Suppressor macrophage treated with lipopolysaccharide for 1 hour (primary cell): ENCODE data around the gene LRRC17.

Source experiments
- DNase-seq, 3 donors: peaks; one replicate each; pipeline ENCODE4 v3.0.0-alpha.2; 2020 to 2022

The LRRC17 gene

GRCh38 chr7:102990642-102991041 is 77.8 kb downstream of the LRRC17 start:
- DNase-seq: no peak

GRCh38 chr7:102991077-102991539 is 78.3 kb downstream of the LRRC17 start:
- peak; percentile 28 to 54 (median 45) for DNase-seq

GRCh38 chr7:102991540-102992214 is 78.9 kb downstream of the LRRC17 start:
- DNase-seq: peak; percentile 59 to 67 (median 66)

- no peak for DNase-seq
These were observed 79.7 kb downstream of the LRRC17 start for GRCh38 chr7:102992509-102992937.

GRCh38 chr7:102992938-102993717 is 80.3 kb downstream of the LRRC17 start:
- peak in 2 of 3 donors; percentile 20 to 31 for DNase-seq

GRCh38 chr7:102993718-102994029 is 80.9 kb downstream of the LRRC17 start:
- peak in 1 of 3 donors; percentile 19 for DNase-seq

GRCh38 chr7:102994567-102994966 is 81.8 kb downstream of the LRRC17 start:
- no peak for DNase-seq
